ENCODE measurements around the gene B4GALNT3. TPM values are rescaled to one million over a fixed set of nuclear protein-coding genes. Genes with fewer than 3 reads are reported as not detected.

The B4GALNT3 gene
- total and polyA plus RNA-seq, 8 donors: 2.7 to 34.0 (median 5.7) TPM

DNA sequence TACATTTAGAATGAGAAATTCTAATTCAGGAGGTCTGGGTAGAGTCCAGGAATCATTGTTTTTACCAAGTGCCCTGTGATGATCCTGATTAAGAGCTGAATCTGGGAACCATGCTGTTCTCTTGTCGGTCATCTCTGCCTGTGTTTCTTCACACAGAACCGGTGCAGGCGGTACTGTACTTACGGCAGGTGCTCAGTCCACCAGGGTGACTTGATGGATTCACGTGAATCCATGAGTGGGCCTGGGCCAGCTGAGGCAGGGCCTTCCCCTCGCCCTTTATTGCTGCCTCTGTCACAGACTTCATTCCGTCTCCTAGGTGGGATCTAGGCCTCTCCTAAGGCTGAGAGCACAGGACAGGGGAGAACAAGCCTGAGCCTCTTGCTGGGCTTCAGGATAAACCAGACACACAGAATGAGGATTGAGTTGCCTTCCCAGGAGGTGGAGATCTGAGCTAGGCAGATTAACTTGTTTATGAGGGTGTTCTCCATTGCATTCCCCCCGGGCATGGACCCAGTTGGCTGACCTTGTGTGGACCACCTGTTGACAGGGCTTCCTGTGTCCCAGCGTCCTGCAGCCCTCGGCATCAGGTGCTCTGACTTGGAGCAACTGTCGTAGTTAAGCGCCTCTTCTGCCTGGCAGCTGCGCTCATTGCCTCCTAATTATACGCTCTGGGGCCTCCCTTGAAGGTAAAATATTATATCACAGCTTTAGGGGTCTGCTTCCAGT lies 42.1 kb downstream of the B4GALNT3 start:
- H3K27ac ChIP-seq: no peak overlapping the region
- no peaks in the 10 kb centered on the region for H3K9me3 ChIP-seq
- no peaks in the 10 kb centered on the region for H3K36me3 ChIP-seq
- peaks cover 0 to 4% of the 10 kb centered on the region in 2 donors for H3K27me3 ChIP-seq
- peaks cover 0 to 2% of the 10 kb centered on the region in 2 donors for H3K4me1 ChIP-seq
- intact Hi-C loops (cut with DNase I): no loop called here
- no peak for ATAC-seq
- DNase-seq: no peak
- no peak overlapping the region for H3K4me3 ChIP-seq
- TF ChIP-seq, protein P1, sequence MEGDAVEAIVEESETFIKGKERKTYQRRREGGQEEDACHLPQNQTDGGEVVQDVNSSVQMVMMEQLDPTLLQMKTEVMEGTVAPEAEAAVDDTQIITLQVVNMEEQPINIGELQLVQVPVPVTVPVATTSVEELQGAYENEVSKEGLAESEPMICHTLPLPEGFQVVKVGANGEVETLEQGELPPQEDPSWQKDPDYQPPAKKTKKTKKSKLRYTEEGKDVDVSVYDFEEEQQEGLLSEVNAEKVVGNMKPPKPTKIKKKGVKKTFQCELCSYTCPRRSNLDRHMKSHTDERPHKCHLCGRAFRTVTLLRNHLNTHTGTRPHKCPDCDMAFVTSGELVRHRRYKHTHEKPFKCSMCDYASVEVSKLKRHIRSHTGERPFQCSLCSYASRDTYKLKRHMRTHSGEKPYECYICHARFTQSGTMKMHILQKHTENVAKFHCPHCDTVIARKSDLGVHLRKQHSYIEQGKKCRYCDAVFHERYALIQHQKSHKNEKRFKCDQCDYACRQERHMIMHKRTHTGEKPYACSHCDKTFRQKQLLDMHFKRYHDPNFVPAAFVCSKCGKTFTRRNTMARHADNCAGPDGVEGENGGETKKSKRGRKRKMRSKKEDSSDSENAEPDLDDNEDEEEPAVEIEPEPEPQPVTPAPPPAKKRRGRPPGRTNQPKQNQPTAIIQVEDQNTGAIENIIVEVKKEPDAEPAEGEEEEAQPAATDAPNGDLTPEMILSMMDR (IDR thresholded peaks at IDR 0.05): no peak

DNA sequence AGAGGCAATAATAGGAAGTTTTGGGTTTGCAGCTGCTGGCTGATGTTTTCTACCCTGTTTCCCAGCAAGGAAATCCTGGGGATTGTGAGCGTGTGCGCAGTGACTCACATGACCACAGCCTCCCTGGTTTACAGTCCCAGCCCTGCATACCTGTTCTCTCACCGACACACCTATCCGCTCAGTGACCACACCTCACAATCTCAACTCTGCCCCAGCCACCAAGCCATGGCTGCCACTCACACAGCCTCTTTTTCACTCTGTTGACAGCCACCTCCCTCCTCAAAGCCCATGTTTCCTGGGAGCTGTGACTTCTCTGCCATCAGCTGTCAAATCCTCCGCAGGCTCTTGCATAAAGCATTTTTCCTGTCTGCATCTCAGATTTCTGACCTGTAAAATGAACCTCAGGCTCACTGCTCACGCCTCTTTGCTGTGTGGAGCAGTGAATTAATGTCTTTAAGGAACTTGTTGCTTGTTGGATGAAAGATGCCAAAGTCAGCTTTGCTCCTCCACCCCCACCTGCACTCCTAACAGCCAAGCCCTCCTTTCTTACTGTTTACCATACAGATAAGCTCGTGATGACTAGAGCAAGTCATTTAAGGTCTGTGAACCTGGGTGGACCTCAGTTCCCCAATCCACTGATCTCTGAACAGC lies 43.5 kb downstream of the B4GALNT3 start:
- peak overlapping the region; percentile 64 to 65 for H3K27ac ChIP-seq
- ATAC-seq: peak; percentile 98
- intact Hi-C loops (cut with DNase I): no loop called here
- DNase-seq: peak in 3 of 4 donors; percentile 44 to 81 (median 76)
- H3K4me1 ChIP-seq: peaks cover 0 to 2% of the 10 kb centered on the region in 2 donors
- H3K4me3 ChIP-seq: no peak overlapping the region
- no peaks in the 10 kb centered on the region for H3K9me3 ChIP-seq
- H3K36me3 ChIP-seq: no peaks in the 10 kb centered on the region
- TF ChIP-seq, protein P1 (IDR thresholded peaks at IDR 0.05): no peak
- peaks cover 0 to 3% of the 10 kb centered on the region in 2 donors for H3K27me3 ChIP-seq

GRCh38 chr12:505221-505620 lies 45.5 kb downstream of the B4GALNT3 start:
- no peak overlapping the region for H3K4me3 ChIP-seq
- TF ChIP-seq, protein P1 (IDR thresholded peaks at IDR 0.05): no peak
- H3K27ac ChIP-seq: no peak overlapping the region
- DNase-seq: no peak
- H3K4me1 ChIP-seq: peaks cover 0 to 2% of the 10 kb centered on the region in 2 donors
- H3K27me3 ChIP-seq: peaks cover 0 to 3% of the 10 kb centered on the region in 2 donors
- no peaks in the 10 kb centered on the region for H3K36me3 ChIP-seq
- no peaks in the 10 kb centered on the region for H3K9me3 ChIP-seq
- ATAC-seq: no peak
- intact Hi-C loops (cut with DNase I): no loop called here

- no peak for ATAC-seq
- intact Hi-C loops (cut with DNase I): no loop called here
Measured at GRCh38 chr12:507391-507796, 47.7 kb downstream of the B4GALNT3 start.

DNA sequence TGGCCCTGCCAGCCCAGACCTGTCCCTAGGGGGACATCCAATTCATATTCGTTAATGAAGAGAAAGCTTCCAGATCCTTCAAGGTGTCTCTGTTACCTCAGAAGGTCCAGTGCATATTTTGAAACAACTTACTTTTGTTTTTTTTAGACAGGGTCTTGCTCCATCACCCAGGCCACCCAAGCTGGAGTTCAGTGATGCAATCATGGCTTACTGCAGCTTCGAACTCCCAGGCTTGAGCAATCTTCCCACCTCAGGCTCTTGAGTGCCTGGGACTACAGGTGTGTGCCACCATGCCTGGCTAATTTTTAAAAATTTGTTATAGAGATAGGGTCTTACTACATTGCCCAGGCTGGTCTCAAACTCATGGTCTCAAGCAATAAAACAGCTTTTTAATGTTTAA lies 48.4 kb downstream of the B4GALNT3 start:
- H3K9me3 ChIP-seq: no peaks in the 10 kb centered on the region
- H3K36me3 ChIP-seq: no peaks in the 10 kb centered on the region
- intact Hi-C loops (cut with DNase I): no loop called here
- H3K4me1 ChIP-seq: peaks cover 0 to 2% of the 10 kb centered on the region in 2 donors
- ATAC-seq: no peak
- no peak overlapping the region for H3K4me3 ChIP-seq
- no peak for DNase-seq
- TF ChIP-seq, protein P1 (IDR thresholded peaks at IDR 0.05): no peak
- H3K27ac ChIP-seq: peak overlapping the region in 1 of 2 donors; percentile 79
- H3K27me3 ChIP-seq: peaks cover 0 to 3% of the 10 kb centered on the region in 2 donors

More at GRCh38 chr12:507391-507796, 47.7 kb downstream of the B4GALNT3 start:
- TF ChIP-seq, protein P1 (IDR thresholded peaks at IDR 0.05): no peak
- no peaks in the 10 kb centered on the region for H3K9me3 ChIP-seq
- H3K36me3 ChIP-seq: no peaks in the 10 kb centered on the region
- peaks cover 0 to 2% of the 10 kb centered on the region in 2 donors for H3K4me1 ChIP-seq
- H3K27me3 ChIP-seq: peaks cover 0 to 3% of the 10 kb centered on the region in 2 donors
- H3K4me3 ChIP-seq: no peak overlapping the region
- DNase-seq: no peak
- H3K27ac ChIP-seq: no peak overlapping the region
